HTR-8/SVneo (cell line): ENCODE data around the gene MAGI1.

Experiments
- DNase-seq: peaks from one replicate; pipeline ENCODE4 v3.0.0; 2011; ENCODE audit warnings: low spot score, mixed read lengths; ENCODE audit not compliant: insufficient read length
- FAIRE-seq: peaks from 2 replicates; lab custom pipeline; 2011; peaks lifted over from hg19 to GRCh38; lab: Jason Lieb, UNC

Gene MAGI1

DNA sequence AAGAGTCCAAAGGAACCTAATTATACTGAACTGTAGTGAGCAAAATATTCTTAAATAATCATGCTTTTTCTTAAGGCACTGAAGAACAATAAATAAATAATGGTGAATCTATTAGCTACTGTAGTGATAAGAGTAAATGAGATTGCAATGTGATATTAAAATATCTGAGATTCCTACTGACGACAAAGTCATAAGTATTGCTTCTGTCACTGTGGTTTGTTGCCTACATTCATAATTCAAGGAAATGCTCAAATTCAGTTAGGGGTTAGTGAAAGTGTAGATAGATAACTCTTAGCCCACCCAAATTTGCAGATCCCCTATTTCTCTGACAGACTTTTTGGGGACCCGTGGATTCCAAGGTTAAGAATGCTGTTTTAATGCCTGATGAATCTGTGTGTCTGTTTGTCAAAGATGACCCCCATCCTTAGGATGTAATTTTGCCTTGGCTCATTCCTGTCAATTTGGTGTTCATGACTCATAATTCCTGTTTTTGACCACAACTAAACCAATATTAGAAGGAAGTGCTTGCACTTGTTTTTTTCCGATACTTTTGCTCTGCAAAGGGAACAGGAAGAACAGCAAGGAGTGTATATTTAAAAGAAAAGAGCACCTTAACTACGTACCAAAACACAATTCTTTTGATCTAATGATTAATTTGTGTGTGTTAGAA, 86.7 kb downstream of the MAGI1 start:
- DNase-seq (peak; percentile 41), FAIRE-seq (no peak)

DNA sequence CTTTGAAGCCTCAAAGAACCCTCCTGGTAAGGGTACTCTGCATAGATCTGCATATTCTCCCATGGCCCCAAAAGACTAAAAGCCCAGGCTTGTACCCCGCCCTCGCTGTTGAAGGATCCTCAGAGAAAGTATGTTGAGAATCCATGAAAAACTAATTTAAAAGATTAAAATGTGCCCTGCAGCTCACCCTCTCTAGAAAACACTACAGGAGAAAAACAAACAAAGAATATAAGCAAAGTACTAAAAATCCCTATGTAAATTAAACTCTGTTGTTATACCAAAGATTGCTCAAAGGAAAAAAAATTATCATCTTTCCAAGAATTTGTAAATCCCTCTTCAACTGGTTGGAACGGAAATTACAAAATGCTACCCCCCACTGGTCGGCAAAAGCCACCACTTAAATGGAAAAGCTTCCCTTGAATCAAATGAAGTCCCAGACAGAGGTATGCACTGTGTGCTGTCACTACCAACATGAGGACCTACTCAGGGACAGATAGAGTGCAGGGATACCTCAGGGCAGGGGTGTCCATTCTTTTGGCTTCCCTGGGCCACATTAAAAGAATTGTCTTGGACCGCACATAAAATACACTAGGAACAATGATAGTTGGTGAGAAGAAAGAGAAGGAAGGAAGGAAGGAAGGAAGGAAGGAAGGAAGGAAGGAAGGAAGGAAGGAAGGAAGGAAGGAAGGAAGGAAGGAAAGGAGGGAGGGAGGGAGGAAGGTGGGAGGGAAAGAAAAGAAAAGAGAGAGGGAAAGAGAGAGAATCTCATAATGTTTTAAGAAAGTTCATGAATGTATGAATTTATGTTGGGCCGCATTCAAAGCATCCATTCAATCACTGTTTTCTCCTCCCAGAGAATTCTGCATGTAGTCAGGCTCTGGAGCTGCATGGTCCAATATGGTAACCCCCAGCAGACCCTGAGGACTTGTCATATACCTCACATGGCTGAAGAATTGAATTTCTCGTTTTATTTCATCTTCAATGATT, 88.1 kb downstream of the MAGI1 start:
- FAIRE-seq (no peak), DNase-seq (no peak)

- FAIRE-seq, result no peak
- no peak for DNase-seq
Measured at GRCh38 chr3:65948841-65949573, 89.7 kb downstream of the MAGI1 start.

GRCh38 chr3:65946438-65946837, 92.3 kb downstream of the MAGI1 start:
- no peak for DNase-seq

DNA sequence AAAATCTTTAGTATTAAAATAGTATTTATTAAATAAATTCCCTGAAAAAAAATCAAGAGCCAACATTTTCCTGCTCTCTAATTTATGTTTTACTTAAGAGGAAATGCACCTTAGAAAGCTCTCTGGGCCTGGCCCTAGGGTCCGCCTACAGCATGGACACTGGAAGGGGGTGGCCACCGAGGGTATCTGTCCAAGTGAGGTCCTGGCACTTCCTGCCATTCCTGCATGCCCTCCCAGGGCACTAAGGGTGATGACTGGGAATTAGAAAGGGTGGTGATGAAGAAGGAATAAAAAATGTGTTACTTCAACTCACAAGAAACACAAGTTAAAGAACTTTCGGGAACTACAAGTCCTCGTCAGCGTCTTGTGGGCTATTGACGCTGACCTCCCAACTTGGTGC, 92.8 kb downstream of the MAGI1 start:
- no peak for FAIRE-seq
- DNase-seq, result no peak

More at GRCh38 chr3:65946438-65946837, 92.3 kb downstream of the MAGI1 start:
- FAIRE-seq, result no peak

DNA sequence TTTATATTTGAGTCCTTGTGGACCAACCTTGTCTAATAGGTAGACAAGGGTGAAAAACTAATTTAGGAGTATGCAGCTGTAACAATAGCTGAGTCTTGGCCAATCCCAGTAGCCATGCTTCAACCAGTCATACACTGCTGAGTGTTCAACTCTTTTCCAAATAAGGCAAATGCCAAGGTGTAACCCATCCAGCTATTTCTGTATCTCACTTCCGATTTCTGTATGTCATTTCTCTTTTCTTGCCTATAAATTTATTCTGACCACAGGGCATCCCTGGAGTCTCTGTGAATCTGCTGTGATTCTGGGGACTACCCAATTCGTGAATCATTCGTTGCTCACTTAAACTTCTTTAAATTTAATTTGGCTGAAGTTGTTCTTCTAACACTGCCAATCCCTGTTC, 93.2 kb downstream of the MAGI1 start:
- no peak for FAIRE-seq

DNA sequence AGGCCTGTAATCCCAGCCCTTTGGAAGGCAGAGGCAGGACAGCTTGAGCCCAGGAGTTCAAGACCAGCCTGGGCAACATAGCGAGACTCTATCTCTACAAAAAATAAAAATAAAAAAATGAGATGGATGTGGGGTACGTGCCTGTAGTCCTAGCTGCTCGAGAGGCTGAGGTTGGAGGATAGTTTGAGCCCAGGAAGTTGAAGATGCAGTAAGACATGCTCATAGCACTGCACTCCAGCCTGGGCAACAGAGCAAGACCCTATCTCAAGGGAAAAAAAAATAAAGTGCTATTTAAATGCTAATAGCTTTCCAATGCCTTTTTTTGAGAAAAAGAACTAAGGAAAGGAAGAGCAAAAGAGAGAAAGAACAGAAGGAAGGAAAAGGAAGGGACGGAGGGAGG, 94.5 kb downstream of the MAGI1 start:
- FAIRE-seq, result no peak
- no peak for DNase-seq

More for the DNA sequence above, 93.2 kb downstream of the MAGI1 start:
- DNase-seq, result no peak

GRCh38 chr3:65939801-65940246, 98.9 kb downstream of the MAGI1 start:
- FAIRE-seq (no peak), DNase-seq (no peak)

GRCh38 chr3:65939184-65939583, 99.5 kb downstream of the MAGI1 start:
- DNase-seq (no peak), FAIRE-seq (no peak)

DNA sequence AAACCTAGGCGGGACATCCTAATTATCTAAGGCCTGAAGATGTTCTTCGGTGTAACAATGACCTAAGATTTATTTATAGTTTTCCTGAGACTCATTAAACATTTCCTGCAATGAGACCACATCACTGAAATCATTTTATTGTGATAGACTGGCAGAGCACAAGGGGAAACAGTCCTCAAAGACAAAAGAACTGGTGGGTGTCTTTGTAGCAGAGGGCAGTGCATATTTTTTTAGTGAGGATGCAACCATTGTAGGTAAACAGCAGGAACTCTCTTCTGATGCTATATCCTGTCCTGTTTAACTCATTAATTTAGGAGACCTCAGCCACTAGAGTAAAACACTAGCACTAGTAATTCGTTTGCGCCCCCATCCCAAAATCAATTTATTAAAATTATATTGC, 100.0 kb downstream of the MAGI1 start:
- FAIRE-seq (no peak), DNase-seq (no peak)

GRCh38 chr3:65938147-65938546, 100.6 kb downstream of the MAGI1 start:
- FAIRE-seq, result no peak
- DNase-seq, result no peak

DNA sequence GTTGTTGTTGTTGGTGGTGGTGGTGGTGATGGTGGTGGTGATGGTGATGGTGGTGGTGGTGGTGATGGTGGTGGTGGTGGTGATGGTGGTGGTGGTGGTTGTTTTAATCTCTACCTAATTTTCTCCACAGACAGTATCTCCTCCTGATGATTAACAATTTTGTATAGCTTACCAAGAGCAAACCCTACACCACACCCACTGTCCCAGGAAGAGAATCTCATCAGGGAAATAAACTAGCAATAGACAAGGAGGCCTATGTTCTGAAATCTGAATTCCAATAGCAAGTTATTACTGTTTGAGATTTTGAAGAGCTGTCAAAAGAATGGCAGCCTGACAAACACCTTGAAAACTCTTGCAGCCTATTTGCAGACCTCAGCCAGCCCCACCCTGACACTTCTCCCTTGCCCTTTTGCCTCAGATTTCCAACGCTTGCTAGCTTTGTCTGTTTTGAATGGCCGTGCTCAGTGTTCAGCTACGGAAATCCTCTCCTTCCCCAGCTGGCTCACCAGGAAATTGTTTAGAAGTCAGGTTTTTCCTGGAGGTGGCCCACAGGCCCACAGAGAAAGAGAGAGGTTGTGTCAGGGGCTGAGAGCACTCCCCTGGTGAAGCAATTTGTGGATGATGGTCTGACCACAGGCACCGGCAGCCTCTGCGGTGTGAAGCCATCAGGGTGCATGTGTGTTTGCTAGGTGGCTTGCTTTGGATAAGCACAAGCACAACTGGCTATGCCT, 101.6 kb downstream of the MAGI1 start:
- no peak for DNase-seq
- no peak for FAIRE-seq

DNA sequence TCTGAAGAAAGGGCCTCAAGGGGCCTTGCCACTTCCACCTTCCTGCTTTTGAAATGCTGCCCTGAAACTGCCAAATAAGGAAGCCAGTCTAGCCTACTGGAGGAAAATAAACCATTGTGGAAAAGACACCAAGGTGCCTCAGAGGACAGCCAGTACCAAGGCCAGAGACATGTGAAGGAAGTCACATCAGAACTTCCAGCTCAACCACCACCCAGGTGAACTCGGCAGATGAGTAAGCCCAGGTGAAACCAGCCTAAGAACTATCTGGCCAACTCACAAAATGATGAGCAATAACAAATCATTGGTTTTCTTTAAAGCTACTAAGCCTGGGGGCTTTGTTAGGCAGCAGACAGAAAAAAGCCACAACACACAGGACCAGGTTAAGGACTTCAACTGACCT, 103.0 kb downstream of the MAGI1 start:
- FAIRE-seq (no peak), DNase-seq (no peak)

GRCh38 chr3:65930648-65931047, 108.1 kb downstream of the MAGI1 start:
- DNase-seq (no peak), FAIRE-seq (no peak)

DNA sequence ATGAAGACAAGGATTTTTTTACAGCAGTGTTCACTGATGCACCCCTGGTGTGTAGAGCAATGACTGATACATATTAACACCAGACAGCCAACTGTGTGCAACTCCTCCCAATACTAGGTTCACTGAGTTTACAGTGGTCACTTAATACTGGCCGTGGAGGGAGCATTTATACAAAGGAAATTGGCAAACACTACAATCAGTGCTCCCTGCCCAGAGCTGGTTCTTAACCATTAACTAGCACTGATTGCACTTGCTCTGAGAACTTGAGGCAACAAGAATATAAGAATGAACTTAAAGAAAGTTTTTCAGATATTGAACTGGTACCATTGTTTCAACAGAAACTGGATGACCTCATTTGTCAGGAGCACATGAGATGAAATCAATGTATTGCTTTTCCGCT, 110.6 kb downstream of the MAGI1 start:
- DNase-seq (no peak), FAIRE-seq (no peak)

DNA sequence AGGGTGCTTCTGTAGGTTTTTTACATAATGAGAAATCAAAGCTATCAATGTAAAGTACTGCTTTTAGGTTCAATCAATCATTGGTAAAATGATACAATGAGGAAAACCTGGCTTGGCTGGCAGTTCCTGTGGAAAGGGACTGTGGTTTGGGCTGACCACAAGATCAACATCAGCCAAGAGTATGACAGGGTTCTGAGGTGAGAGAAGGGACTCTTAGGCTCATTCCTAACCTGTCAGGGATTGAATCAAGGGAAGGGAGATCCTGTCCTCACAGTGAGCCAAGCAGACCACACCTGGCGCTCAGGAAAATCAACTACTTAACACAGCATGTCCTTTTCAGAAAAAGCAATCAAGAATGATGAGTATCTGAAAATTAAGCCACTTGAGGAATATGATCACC, 111.1 kb downstream of the MAGI1 start:
- DNase-seq, result no peak
- FAIRE-seq, result no peak

DNA sequence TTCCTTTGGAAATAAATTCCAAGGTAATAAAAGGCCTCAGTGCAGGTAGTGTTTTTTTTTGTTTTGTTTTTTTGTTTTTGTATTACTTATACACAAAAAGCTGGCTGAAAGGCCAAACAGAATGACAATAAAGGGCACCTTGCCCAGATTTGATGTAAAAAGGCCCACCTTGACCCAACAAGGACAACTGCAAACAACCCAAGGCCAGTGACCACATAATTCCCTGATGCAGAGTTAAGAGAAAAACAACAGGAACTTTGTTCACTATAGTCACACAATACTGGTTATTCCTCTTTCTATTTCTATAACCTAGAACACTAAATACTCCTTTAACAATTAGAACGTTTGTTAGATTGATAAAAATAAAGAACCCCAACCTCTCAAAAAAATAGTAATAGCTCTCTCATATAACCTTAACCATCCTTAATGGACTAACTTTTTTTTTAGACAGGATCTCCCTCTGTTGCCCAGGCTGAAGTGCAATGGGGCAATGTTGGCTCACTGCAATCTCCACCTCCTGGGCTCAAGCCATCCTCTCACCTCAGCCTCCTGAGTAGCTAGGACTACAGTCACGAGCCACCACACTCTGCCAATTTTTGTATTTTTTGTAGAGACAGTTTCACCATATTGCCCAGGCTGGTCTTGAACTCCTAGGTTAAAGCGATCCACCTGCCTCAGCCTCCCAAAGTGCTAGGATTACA, 113.3 kb downstream of the MAGI1 start:
- FAIRE-seq (no peak), DNase-seq (no peak)

DNA sequence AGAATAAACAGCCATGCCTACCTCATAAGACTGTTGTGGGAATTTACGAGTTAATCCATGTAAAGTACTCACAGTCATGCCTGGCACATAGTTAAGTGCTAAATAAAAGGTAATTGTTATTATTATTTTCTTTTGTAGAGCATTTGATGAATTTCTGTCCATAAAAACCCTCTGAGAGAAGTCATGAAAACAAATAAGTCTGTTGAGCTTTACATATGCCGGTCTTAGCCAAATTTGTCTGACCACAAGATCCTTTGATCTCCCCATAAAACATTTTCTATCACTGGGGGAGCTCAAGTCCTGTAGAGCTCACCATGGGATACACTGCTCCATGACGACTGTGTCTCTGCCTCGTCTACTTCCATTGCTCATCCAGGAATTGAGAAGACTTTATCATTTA, 114.0 kb downstream of the MAGI1 start:
- FAIRE-seq, result no peak
- DNase-seq, result no peak

DNA sequence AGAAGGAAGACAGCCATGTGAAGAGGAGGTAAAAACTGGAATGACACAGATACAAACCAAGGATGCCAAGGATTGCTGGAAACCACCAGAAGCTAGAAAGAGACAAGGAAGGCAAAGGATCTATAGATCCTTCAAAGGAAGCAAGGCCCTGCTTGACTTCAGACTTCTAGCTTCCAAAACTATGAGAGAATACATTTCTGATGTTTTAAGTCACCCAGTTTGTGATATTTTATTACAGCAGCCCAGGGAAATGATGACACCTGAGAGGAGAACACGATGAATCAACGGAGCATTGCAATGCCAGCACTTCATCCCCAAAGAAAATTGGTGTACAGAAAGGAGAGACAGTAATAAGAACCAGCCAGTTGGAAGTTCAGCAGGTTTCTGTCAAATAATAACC, 116.3 kb downstream of the MAGI1 start:
- no peak for FAIRE-seq
- DNase-seq, result no peak
